IPS-18c (cell line): ENCODE measurements around the gene MCEE.
"Not testable (repeated sequence)": the region's sequence is repeated elsewhere in the genome, so short reads cannot be mapped to it uniquely, and the experiment has no call there.

Experiments used
- H3K4me3 ChIP-seq: 2 replicates; pipeline ENCODE4 v1.7.0; 2013; ENCODE audit warnings: low read depth, mild to moderate bottlenecking, low read length, moderate library complexity; ENCODE audit not compliant: insufficient read depth
- H3K9me3 ChIP-seq: one replicate; pipeline ENCODE4 v1.6.1; 2013; ENCODE audit warnings: mild to moderate bottlenecking, low read length, moderate library complexity; ENCODE audit not compliant: control insufficient read depth, insufficient read depth

Gene MCEE

GRCh38 chr2:71130152-71130904 is at the start of gene MCEE, which contains the start of gene MPHOSPH10:
Gene MCEE (minus strand): TSS chr2:71130229. CDS start chr2:71130219, 10 bp downstream.
Gene MPHOSPH10 (plus strand): TSS chr2:71130634. CDS start chr2:71130666, 32 bp downstream.
- Histone ChIP-seq H3K9me3 (no peaks in the 10 kb centered on the region), H3K4me3 (peak within 1 kb of the TSS; percentile 97)

- H3K9me3 ChIP-seq, H3K4me3 ChIP-seq: not testable (repeated sequence)
Measured at GRCh38 chr2:71178836-71179235, 48.8 kb upstream of the MCEE start.

- no peak overlapping the region for H3K4me3 ChIP-seq
- H3K9me3 ChIP-seq = no peaks in the 10 kb centered on the region
Measured at GRCh38 chr2:71174207-71174606, 44.2 kb upstream of the MCEE start.

- no peak overlapping the region for H3K4me3 ChIP-seq
- H3K9me3 ChIP-seq = no peaks in the 10 kb centered on the region
Measured at GRCh38 chr2:71173096-71173495, 43.1 kb upstream of the MCEE start.

GRCh38 chr2:71166812-71167211 is 36.8 kb upstream of the MCEE start:
- no peaks in the 10 kb centered on the region for H3K9me3 ChIP-seq
- no peak overlapping the region for H3K4me3 ChIP-seq

- Histone ChIP-seq H3K4me3 (no peak overlapping the region), H3K9me3 (no peaks in the 10 kb centered on the region)
Measured at GRCh38 chr2:71157124-71157793, 27.2 kb upstream of the MCEE start.

- H3K4me3 ChIP-seq = no peak overlapping the region
- no peaks in the 10 kb centered on the region for H3K9me3 ChIP-seq
Measured at GRCh38 chr2:71156573-71156972, 26.5 kb upstream of the MCEE start.

GRCh38 chr2:71155846-71156245 is 25.8 kb upstream of the MCEE start:
- Histone ChIP-seq H3K9me3 (no peaks in the 10 kb centered on the region), H3K4me3 (no peak overlapping the region)

GRCh38 chr2:71154798-71155197 is 24.8 kb upstream of the MCEE start:
- no peaks in the 10 kb centered on the region for H3K9me3 ChIP-seq

GRCh38 chr2:71154279-71154678 is 24.2 kb upstream of the MCEE start:
- no peaks in the 10 kb centered on the region for H3K9me3 ChIP-seq
- H3K4me3 ChIP-seq = no peak overlapping the region

More at GRCh38 chr2:71154798-71155197, 24.8 kb upstream of the MCEE start:
- no peak overlapping the region for H3K4me3 ChIP-seq

GRCh38 chr2:71153585-71154224 is 23.7 kb upstream of the MCEE start:
- Histone ChIP-seq H3K9me3 (no peaks in the 10 kb centered on the region), H3K4me3 (no peak overlapping the region)

- Histone ChIP-seq H3K4me3 (no peak overlapping the region), H3K9me3 (no peaks in the 10 kb centered on the region)
Measured at GRCh38 chr2:71151620-71152019, 21.6 kb upstream of the MCEE start.

- H3K9me3 ChIP-seq = no peaks in the 10 kb centered on the region
- H3K4me3 ChIP-seq = no peak overlapping the region
Measured at GRCh38 chr2:71150082-71150816, 20.2 kb upstream of the MCEE start.

GRCh38 chr2:71148506-71149063 is 18.6 kb upstream of the MCEE start:
- Histone ChIP-seq H3K4me3 (no peak overlapping the region), H3K9me3 (no peaks in the 10 kb centered on the region)

GRCh38 chr2:71143782-71144181 is 13.8 kb upstream of the MCEE start:
- Histone ChIP-seq H3K9me3 (no peaks in the 10 kb centered on the region), H3K4me3 (no peak overlapping the region)

GRCh38 chr2:71136174-71136573 is 6.1 kb upstream of the MCEE start:
- Histone ChIP-seq H3K9me3 (no peaks in the 10 kb centered on the region), H3K4me3 (no peak overlapping the region)

GRCh38 chr2:71133603-71134002 is 3.6 kb upstream of the MCEE start:
- no peak overlapping the region for H3K4me3 ChIP-seq
- H3K9me3 ChIP-seq = no peaks in the 10 kb centered on the region
